ENCODE results near the gene TEDC2.

TEDC2 gene

GRCh38 chr16:2512735-2513404 lies 53.0 kb downstream of the TEDC2 start:
- DNase-seq (ENCODE audit: low read depth in 1 of 2, low spot score in 1 of 2), result no peak

- DNase-seq (ENCODE audit: low read depth in 1 of 2, low spot score in 1 of 2), result peak; percentile 83 to 85
Observed at GRCh38 chr16:2513405-2514332, 53.8 kb downstream of the TEDC2 start, which contains the start of gene ATP6V0C. Gene ATP6V0C (plus strand): TSS chr16:2513952. CDS start chr16:2514104, 152 bp downstream.
